ENCODE data around the gene PIK3C2A. TPM values are rescaled to one million over a fixed set of nuclear protein-coding genes. Genes with fewer than 3 reads are reported as not detected.

The PIK3C2A gene
- total RNA-seq, 1 donor from 2014 or later, result 84.9 TPM

GRCh38 chr11:17209939-17210245 lies 2.1 kb upstream of the PIK3C2A start:
- H3K79me2 ChIP-seq (ENCODE audit: insufficient read depth, low read length), result peaks cover 29% of the 10 kb centered on the region
- Mint-ChIP-seq H3K27ac (ENCODE audit: unreplicated experiment) (peak overlapping the region; percentile 93), H3K9me3 (ENCODE audit: unreplicated experiment) (no peaks in the 10 kb centered on the region), H3K36me3 (ENCODE audit: low read depth, unreplicated experiment) (peaks cover 2% of the 10 kb centered on the region), H3K4me3 (ENCODE audit: unreplicated experiment) (no peak overlapping the region), H3K27me3 (ENCODE audit: low read depth, unreplicated experiment) (no peaks in the 10 kb centered on the region), H3K4me1 (ENCODE audit: low read depth, unreplicated experiment) (peaks cover 3% of the 10 kb centered on the region)
- no peaks in the 10 kb centered on the region for H3K36me3 ChIP-seq (ENCODE audit: insufficient read depth, low read length)
- H3K9me3 ChIP-seq (ENCODE audit: insufficient read depth, low read depth, low read length), result no peaks in the 10 kb centered on the region
- peaks cover 15% of the 10 kb centered on the region for H3K4me1 ChIP-seq (ENCODE audit: insufficient read depth, low read length)
- DNase-seq (ENCODE audit: low read depth), result no peak
- H3K27me3 ChIP-seq (ENCODE audit: insufficient read depth, low read length), result no peaks in the 10 kb centered on the region
- peak overlapping the region; percentile 95 for H3K9ac ChIP-seq (ENCODE audit: low read length)
- H3K4me3 ChIP-seq (ENCODE audit: insufficient read depth, low read depth, low read length), result no peak overlapping the region
- FAIRE-seq, result no peak
- peak overlapping the region; percentile 68 for H3K27ac ChIP-seq (ENCODE audit: low read depth, low read length)
- H3K4me2 ChIP-seq (ENCODE audit: low read length), result peak overlapping the region; percentile 94
- H4K20me1 ChIP-seq (ENCODE audit: insufficient read depth, low read length), result peaks cover 19% of the 10 kb centered on the region
- no peak for TF ChIP-seq CTCF (IDR thresholded peaks at IDR 0.05; ENCODE audit: insufficient read depth, low read depth, low read length)
- no peak for TF ChIP-seq EZH2 (IDR thresholded peaks at IDR 0.05; ENCODE audit: insufficient read depth, low read length)
- no peak overlapping the region for H2AFZ ChIP-seq (ENCODE audit: low read depth, low read length)

- Histone ChIP-seq H3K9me3 (ENCODE audit: insufficient read depth, low read depth, low read length) (no peaks in the 10 kb centered on the region), H3K4me3 (ENCODE audit: insufficient read depth, low read depth, low read length) (peak overlapping the region; percentile 85), H3K27ac (ENCODE audit: low read depth, low read length) (peak overlapping the region; percentile 94), H2AFZ (ENCODE audit: low read depth, low read length) (peak overlapping the region; percentile 93), H3K27me3 (ENCODE audit: insufficient read depth, low read length) (no peaks in the 10 kb centered on the region), H3K4me2 (ENCODE audit: low read length) (peak overlapping the region; percentile 94), H3K79me2 (ENCODE audit: insufficient read depth, low read length) (peaks cover 42% of the 10 kb centered on the region), H3K4me1 (ENCODE audit: insufficient read depth, low read length) (peaks cover 15% of the 10 kb centered on the region), H4K20me1 (ENCODE audit: insufficient read depth, low read length) (peaks cover 31% of the 10 kb centered on the region), H3K36me3 (ENCODE audit: insufficient read depth, low read length) (no peaks in the 10 kb centered on the region), H3K9ac (ENCODE audit: low read length) (peak overlapping the region; percentile 95)
- DNase-seq (ENCODE audit: low read depth) (peak; percentile 79), FAIRE-seq (no peak)
- Mint-ChIP-seq H3K9me3 (ENCODE audit: unreplicated experiment) (no peaks in the 10 kb centered on the region), H3K27ac (ENCODE audit: unreplicated experiment) (peak overlapping the region; percentile 93), H3K36me3 (ENCODE audit: low read depth, unreplicated experiment) (peaks cover 7% of the 10 kb centered on the region), H3K4me3 (ENCODE audit: unreplicated experiment) (peak overlapping the region; percentile 98), H3K27me3 (ENCODE audit: low read depth, unreplicated experiment) (no peaks in the 10 kb centered on the region), H3K4me1 (ENCODE audit: low read depth, unreplicated experiment) (peaks cover 3% of the 10 kb centered on the region)
- TF ChIP-seq CTCF (IDR thresholded peaks at IDR 0.05; ENCODE audit: insufficient read depth, low read depth, low read length) (no peak), EZH2 (IDR thresholded peaks at IDR 0.05; ENCODE audit: insufficient read depth, low read length) (no peak)
Observed at GRCh38 chr11:17208257-17208999, 642 bp upstream of the PIK3C2A start.

- peaks cover 60% of the 10 kb centered on the region for H3K79me2 ChIP-seq (ENCODE audit: insufficient read depth, low read length)
Observed at GRCh38 chr11:17206463-17206862, 1.3 kb downstream of the PIK3C2A start.

More at GRCh38 chr11:17206463-17206862, 1.3 kb downstream of the PIK3C2A start:
- Mint-ChIP-seq H3K4me3 (ENCODE audit: unreplicated experiment) (peak overlapping the region; percentile 98), H3K4me1 (ENCODE audit: low read depth, unreplicated experiment) (peaks cover 3% of the 10 kb centered on the region), H3K36me3 (ENCODE audit: low read depth, unreplicated experiment) (peaks cover 12% of the 10 kb centered on the region), H3K9me3 (ENCODE audit: unreplicated experiment) (no peaks in the 10 kb centered on the region), H3K27ac (ENCODE audit: unreplicated experiment) (peak overlapping the region; percentile 97), H3K27me3 (ENCODE audit: low read depth, unreplicated experiment) (no peaks in the 10 kb centered on the region)
- Histone ChIP-seq H4K20me1 (ENCODE audit: insufficient read depth, low read length) (peaks cover 47% of the 10 kb centered on the region), H2AFZ (ENCODE audit: low read depth, low read length) (no peak overlapping the region), H3K4me3 (ENCODE audit: insufficient read depth, low read depth, low read length) (peak overlapping the region; percentile 85), H3K9me3 (ENCODE audit: insufficient read depth, low read depth, low read length) (no peaks in the 10 kb centered on the region), H3K27me3 (ENCODE audit: insufficient read depth, low read length) (no peaks in the 10 kb centered on the region), H3K9ac (ENCODE audit: low read length) (peak overlapping the region; percentile 95), H3K4me1 (ENCODE audit: insufficient read depth, low read length) (peaks cover 15% of the 10 kb centered on the region), H3K36me3 (ENCODE audit: insufficient read depth, low read length) (no peaks in the 10 kb centered on the region), H3K27ac (ENCODE audit: low read depth, low read length) (no peak overlapping the region), H3K4me2 (ENCODE audit: low read length) (peak overlapping the region; percentile 94)
- DNase-seq (ENCODE audit: low read depth) (no peak), FAIRE-seq (no peak)
- TF ChIP-seq CTCF (IDR thresholded peaks at IDR 0.05; ENCODE audit: insufficient read depth, low read depth, low read length) (no peak), EZH2 (IDR thresholded peaks at IDR 0.05; ENCODE audit: insufficient read depth, low read length) (no peak)
